ENCODE measurements around the gene STAT4.

The STAT4 gene

DNA sequence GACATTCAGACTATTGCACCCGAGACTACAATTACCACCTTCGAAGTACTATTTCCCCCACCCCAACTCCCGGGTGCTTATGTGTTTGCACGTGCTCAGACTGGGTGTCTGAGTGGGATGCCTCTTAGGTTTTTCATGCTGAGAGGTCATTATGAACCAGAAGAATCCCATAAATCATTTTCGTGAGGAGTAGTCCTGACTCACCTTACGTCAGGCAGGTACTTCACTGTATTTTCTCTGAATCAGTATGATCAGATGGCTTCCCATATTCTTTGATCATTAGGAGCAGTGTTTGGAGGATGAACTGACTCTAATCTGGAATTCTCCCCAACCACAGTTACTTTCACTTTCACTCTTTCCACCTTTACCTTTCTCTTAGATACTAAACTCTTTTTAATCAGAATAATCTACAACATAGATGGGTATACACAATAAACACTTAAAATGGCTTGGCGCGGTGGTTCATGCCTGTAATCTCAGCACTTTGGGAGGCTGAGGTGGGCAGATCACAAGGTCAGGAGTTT, 38.4 kb upstream of the STAT4 start:
- no peak overlapping the region for H3K4me3 ChIP-seq (ENCODE audit: insufficient read depth in 1 of 2, low read depth in 1 of 2, low read length in 2 of 2)
- H3K4me1 ChIP-seq (ENCODE audit: control insufficient read depth, insufficient read depth, low read depth, low read length): no peaks in the 10 kb centered on the region
- H3K9me3 ChIP-seq (ENCODE audit: control insufficient read depth, low read length): no peaks in the 10 kb centered on the region
- H2BK5ac ChIP-seq (ENCODE audit: low read depth, low read length, poor library complexity, severe bottlenecking): no peak overlapping the region
- no peak overlapping the region for H3K27ac ChIP-seq (ENCODE audit: low read length, poor library complexity, severe bottlenecking)
- no peak overlapping the region for H2BK15ac ChIP-seq (ENCODE audit: low read depth, poor library complexity, severe bottlenecking)
- no peak overlapping the region for H2BK120ac ChIP-seq (ENCODE audit: low read depth, low read length)
- no peaks in the 10 kb centered on the region for H3K79me1 ChIP-seq (replicated peaks; ENCODE audit: low read length, poor library complexity, severe bottlenecking)
- H3K4me2 ChIP-seq (ENCODE audit: low read length, poor library complexity, severe bottlenecking): no peak overlapping the region
- no peak overlapping the region for H3K14ac ChIP-seq (ENCODE audit: low read length in 2 of 2)
- no peak overlapping the region for H2AK5ac ChIP-seq (ENCODE audit: low read length, severe bottlenecking)
- H4K91ac ChIP-seq (ENCODE audit: low read length): no peak overlapping the region
- no peak overlapping the region for H3K4ac ChIP-seq (ENCODE audit: low read depth in 1 of 2, low read length in 2 of 2)
- no peak for DNase-seq
- 90% methylated on average over 4 of the region's 8 CpGs for WGBS
- peak overlapping the region in 1 of 2 experiments; percentile 60 for H2BK12ac ChIP-seq (ENCODE audit: low read length in 2 of 2)
- no peak overlapping the region for H3K23ac ChIP-seq (ENCODE audit: low read length in 2 of 2)
- no peak overlapping the region for H2AFZ ChIP-seq (ENCODE audit: low read depth, low read length)
- no peaks in the 10 kb centered on the region for H3K36me3 ChIP-seq (ENCODE audit: control insufficient read depth in 1 of 2, insufficient read depth in 2 of 2, low read depth in 1 of 2, low read length in 2 of 2)
- H3K27me3 ChIP-seq (ENCODE audit: control insufficient read depth in 1 of 2, insufficient read depth in 1 of 2, low read length in 2 of 2): no peaks in the 10 kb centered on the region
- no peak overlapping the region for H3K9ac ChIP-seq (ENCODE audit: low read length)
- H3K18ac ChIP-seq (ENCODE audit: low read depth in 1 of 2, low read length in 2 of 2): no peak overlapping the region
- no peak overlapping the region for H4K8ac ChIP-seq (ENCODE audit: low read length)

DNA sequence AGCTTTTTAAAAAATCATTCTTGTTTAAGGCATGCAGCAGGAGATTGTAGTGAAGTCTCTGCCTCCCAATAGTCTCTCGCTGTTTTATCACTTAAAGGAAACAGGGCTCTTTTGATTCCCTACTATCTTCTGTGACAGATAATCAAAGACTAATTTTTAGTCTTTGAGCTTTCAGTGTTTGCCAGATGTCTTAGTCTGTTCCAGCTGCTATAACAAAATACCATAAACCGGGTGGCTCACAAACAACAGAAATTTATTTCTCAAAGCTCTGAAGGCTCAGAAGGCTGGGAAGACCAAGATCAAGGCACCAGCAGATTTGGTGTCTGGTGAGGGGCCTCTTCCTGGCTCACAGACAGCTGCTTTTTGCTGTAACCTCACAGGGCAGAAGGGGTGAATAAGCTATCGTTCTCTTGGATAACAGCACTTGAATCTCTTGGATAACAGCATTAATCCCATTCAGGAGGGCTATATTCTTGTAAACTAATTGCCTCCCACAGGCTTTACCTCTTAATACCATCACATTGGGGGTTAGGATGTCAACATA, 37.8 kb upstream of the STAT4 start:
- DNase-seq: no peak
- H3K14ac ChIP-seq (ENCODE audit: low read length in 2 of 2): no peak overlapping the region
- H4K8ac ChIP-seq (ENCODE audit: low read length): no peak overlapping the region
- no peak overlapping the region for H2AK5ac ChIP-seq (ENCODE audit: low read length, severe bottlenecking)
- no peak overlapping the region for H2BK12ac ChIP-seq (ENCODE audit: low read length in 2 of 2)
- H2AFZ ChIP-seq (ENCODE audit: low read depth, low read length): no peak overlapping the region
- H2BK120ac ChIP-seq (ENCODE audit: low read depth, low read length): no peak overlapping the region
- H3K36me3 ChIP-seq (ENCODE audit: control insufficient read depth in 1 of 2, insufficient read depth in 2 of 2, low read depth in 1 of 2, low read length in 2 of 2): no peaks in the 10 kb centered on the region
- peak overlapping the region in 1 of 2 experiments; percentile 11 for H3K18ac ChIP-seq (ENCODE audit: low read depth in 1 of 2, low read length in 2 of 2)
- no peak overlapping the region for H3K4ac ChIP-seq (ENCODE audit: low read depth in 1 of 2, low read length in 2 of 2)
- H3K4me3 ChIP-seq (ENCODE audit: insufficient read depth in 1 of 2, low read depth in 1 of 2, low read length in 2 of 2): no peak overlapping the region
- no peaks in the 10 kb centered on the region for H3K9me3 ChIP-seq (ENCODE audit: control insufficient read depth, low read length)
- H3K27ac ChIP-seq (ENCODE audit: low read length, poor library complexity, severe bottlenecking): no peak overlapping the region
- H3K23ac ChIP-seq (ENCODE audit: low read length in 2 of 2): no peak overlapping the region
- H3K79me1 ChIP-seq (replicated peaks; ENCODE audit: low read length, poor library complexity, severe bottlenecking): no peaks in the 10 kb centered on the region
- no peak overlapping the region for H2BK5ac ChIP-seq (ENCODE audit: low read depth, low read length, poor library complexity, severe bottlenecking)
- H2BK15ac ChIP-seq (ENCODE audit: low read depth, poor library complexity, severe bottlenecking): no peak overlapping the region
- H3K4me1 ChIP-seq (ENCODE audit: control insufficient read depth, insufficient read depth, low read depth, low read length): no peaks in the 10 kb centered on the region
- no peak overlapping the region for H3K4me2 ChIP-seq (ENCODE audit: low read length, poor library complexity, severe bottlenecking)
- H4K91ac ChIP-seq (ENCODE audit: low read length): no peak overlapping the region
- H3K9ac ChIP-seq (ENCODE audit: low read length): no peak overlapping the region
- no peaks in the 10 kb centered on the region for H3K27me3 ChIP-seq (ENCODE audit: control insufficient read depth in 1 of 2, insufficient read depth in 1 of 2, low read length in 2 of 2)
- WGBS: 100% methylated on average over 2 of the region's 3 CpGs

DNA sequence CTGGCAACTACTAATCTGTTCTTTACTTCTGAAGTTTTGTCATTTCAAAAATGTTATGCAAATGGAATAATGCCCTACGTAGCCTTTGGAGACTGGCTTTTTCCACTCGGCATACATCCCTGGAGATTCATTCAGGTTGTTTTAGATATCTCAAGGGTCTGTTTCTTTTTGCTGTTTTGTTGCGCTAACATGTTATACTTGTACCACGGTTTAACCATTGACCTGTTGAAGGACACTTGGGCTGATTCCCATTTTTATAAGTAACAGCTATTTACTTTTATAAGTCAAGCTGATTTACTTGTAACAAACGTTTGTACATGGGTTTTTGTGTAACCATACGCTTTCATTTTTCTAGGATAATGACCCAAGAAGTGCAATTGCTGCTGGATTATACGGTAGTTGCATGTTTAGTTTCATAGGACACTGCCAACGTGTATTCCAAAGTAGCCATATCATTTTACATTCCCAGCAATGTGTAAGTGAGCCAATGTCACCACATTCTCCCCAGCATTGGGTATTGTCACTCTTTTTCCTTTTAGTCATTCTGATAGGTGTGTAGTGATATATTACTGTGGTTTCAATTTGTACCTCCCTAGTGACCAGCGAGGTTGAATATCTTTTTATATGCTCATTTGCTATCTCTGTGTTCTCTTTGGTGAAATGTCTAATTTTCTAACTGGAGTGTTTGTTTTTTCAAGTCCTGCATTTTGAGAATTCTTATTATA, 36.5 kb upstream of the STAT4 start:
- Histone ChIP-seq H2BK120ac (ENCODE audit: low read depth, low read length) (no peak overlapping the region), H3K27me3 (ENCODE audit: control insufficient read depth in 1 of 2, insufficient read depth in 1 of 2, low read length in 2 of 2) (no peaks in the 10 kb centered on the region), H2AFZ (ENCODE audit: low read depth, low read length) (no peak overlapping the region), H3K9ac (ENCODE audit: low read length) (no peak overlapping the region), H2BK15ac (ENCODE audit: low read depth, poor library complexity, severe bottlenecking) (no peak overlapping the region), H2AK5ac (ENCODE audit: low read length, severe bottlenecking) (no peak overlapping the region), H3K23ac (ENCODE audit: low read length in 2 of 2) (no peak overlapping the region), H3K4me1 (ENCODE audit: control insufficient read depth, insufficient read depth, low read depth, low read length) (no peaks in the 10 kb centered on the region), H3K4me2 (ENCODE audit: low read length, poor library complexity, severe bottlenecking) (no peak overlapping the region), H4K91ac (ENCODE audit: low read length) (no peak overlapping the region), H3K4me3 (ENCODE audit: insufficient read depth in 1 of 2, low read depth in 1 of 2, low read length in 2 of 2) (no peak overlapping the region), H2BK12ac (ENCODE audit: low read length in 2 of 2) (no peak overlapping the region), H3K79me1 (replicated peaks; ENCODE audit: low read length, poor library complexity, severe bottlenecking) (no peaks in the 10 kb centered on the region), H4K8ac (ENCODE audit: low read length) (no peak overlapping the region), H2BK5ac (ENCODE audit: low read depth, low read length, poor library complexity, severe bottlenecking) (no peak overlapping the region), H3K14ac (ENCODE audit: low read length in 2 of 2) (no peak overlapping the region), H3K36me3 (ENCODE audit: control insufficient read depth in 1 of 2, insufficient read depth in 2 of 2, low read depth in 1 of 2, low read length in 2 of 2) (no peaks in the 10 kb centered on the region), H3K18ac (ENCODE audit: low read depth in 1 of 2, low read length in 2 of 2) (no peak overlapping the region), H3K4ac (ENCODE audit: low read depth in 1 of 2, low read length in 2 of 2) (no peak overlapping the region), H3K9me3 (ENCODE audit: control insufficient read depth, low read length) (no peaks in the 10 kb centered on the region), H3K27ac (ENCODE audit: low read length, poor library complexity, severe bottlenecking) (no peak overlapping the region)
- no peak for DNase-seq
- 93% methylated on average over 8 of the region's 9 CpGs for WGBS

DNA sequence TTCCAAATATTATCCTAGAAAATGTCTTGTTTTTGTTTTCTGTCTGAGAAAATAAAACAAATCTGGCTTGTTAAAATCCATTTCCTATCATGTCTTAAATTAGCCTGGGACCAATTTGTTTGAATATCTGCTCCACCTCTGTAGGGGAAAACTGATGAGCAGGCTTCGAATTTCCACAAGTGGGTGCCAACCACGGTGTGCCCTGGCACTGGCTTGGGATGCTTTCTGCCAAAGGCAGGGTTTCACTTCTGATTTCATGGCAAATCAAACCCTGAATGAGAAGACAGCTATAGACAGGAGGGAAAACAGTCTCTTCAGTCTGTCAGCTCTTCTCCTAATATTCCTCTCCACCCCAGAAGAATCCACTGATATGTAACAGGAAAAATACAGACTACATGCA, 33.7 kb upstream of the STAT4 start:
- no peak overlapping the region for H3K4me3 ChIP-seq (ENCODE audit: insufficient read depth in 1 of 2, low read depth in 1 of 2, low read length in 2 of 2)
- no peak overlapping the region for H3K4ac ChIP-seq (ENCODE audit: low read depth in 1 of 2, low read length in 2 of 2)
- WGBS: 53% methylated on average over 2 of the region's 2 CpGs

More for the DNA sequence above, 33.7 kb upstream of the STAT4 start:
- H3K18ac ChIP-seq (ENCODE audit: low read depth in 1 of 2, low read length in 2 of 2): no peak overlapping the region
- H2AFZ ChIP-seq (ENCODE audit: low read depth, low read length): no peak overlapping the region
- H3K14ac ChIP-seq (ENCODE audit: low read length in 2 of 2): no peak overlapping the region
- H3K79me1 ChIP-seq (replicated peaks; ENCODE audit: low read length, poor library complexity, severe bottlenecking): no peaks in the 10 kb centered on the region
- H3K36me3 ChIP-seq (ENCODE audit: control insufficient read depth in 1 of 2, insufficient read depth in 2 of 2, low read depth in 1 of 2, low read length in 2 of 2): no peaks in the 10 kb centered on the region
- H2BK5ac ChIP-seq (ENCODE audit: low read depth, low read length, poor library complexity, severe bottlenecking): no peak overlapping the region
- H3K27ac ChIP-seq (ENCODE audit: low read length, poor library complexity, severe bottlenecking): no peak overlapping the region
- no peak overlapping the region for H4K8ac ChIP-seq (ENCODE audit: low read length)
- H3K4me2 ChIP-seq (ENCODE audit: low read length, poor library complexity, severe bottlenecking): no peak overlapping the region
- H2BK120ac ChIP-seq (ENCODE audit: low read depth, low read length): no peak overlapping the region
- no peaks in the 10 kb centered on the region for H3K27me3 ChIP-seq (ENCODE audit: control insufficient read depth in 1 of 2, insufficient read depth in 1 of 2, low read length in 2 of 2)
- H2AK5ac ChIP-seq (ENCODE audit: low read length, severe bottlenecking): no peak overlapping the region
- no peak overlapping the region for H2BK12ac ChIP-seq (ENCODE audit: low read length in 2 of 2)
- no peak overlapping the region for H4K91ac ChIP-seq (ENCODE audit: low read length)
- H3K9ac ChIP-seq (ENCODE audit: low read length): no peak overlapping the region
- no peaks in the 10 kb centered on the region for H3K9me3 ChIP-seq (ENCODE audit: control insufficient read depth, low read length)
- no peak overlapping the region for H3K23ac ChIP-seq (ENCODE audit: low read length in 2 of 2)
- DNase-seq: no peak
- H2BK15ac ChIP-seq (ENCODE audit: low read depth, poor library complexity, severe bottlenecking): no peak overlapping the region
- no peaks in the 10 kb centered on the region for H3K4me1 ChIP-seq (ENCODE audit: control insufficient read depth, insufficient read depth, low read depth, low read length)

All from mesenchymal stem cell (in vitro differentiated cells and primary cell).